GM19035 (cell line): ENCODE results near the gene SIRT3.
A peak's percentile ranks its signal among the peaks of the same experiment; 100 is the strongest.
"Not testable (repeated sequence)": the region's sequence is repeated elsewhere in the genome, so short reads cannot be mapped to it uniquely, and the experiment has no call there.

ENCODE experiments used
- ATAC-seq: cut with Tn5 transposase; IDR thresholded peaks from one replicate; pipeline ENCODE4 v1.9.1; 2021; ENCODE audit not compliant: unreplicated experiment

Gene SIRT3

DNA sequence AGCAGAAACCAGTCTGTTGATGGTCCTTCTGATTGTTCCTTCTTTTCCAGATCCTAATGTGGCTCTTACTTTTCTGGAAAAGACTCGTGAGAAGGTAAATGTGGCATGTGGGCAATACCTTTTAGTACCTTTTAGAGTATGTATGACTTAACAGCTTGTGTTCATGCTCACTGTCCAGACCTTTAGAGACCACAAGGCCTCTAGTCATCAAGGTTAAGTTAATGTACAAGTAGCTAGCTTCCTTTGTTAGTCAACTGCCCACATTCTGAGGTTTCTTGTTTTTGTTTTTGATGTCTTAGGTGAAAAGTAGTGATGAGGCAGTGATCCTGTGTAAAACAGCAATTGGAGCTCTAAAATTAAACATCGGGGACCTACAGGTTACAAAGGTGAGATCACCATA, 8.2 kb upstream of the SIRT3 start:
- ATAC-seq, result no peak

DNA sequence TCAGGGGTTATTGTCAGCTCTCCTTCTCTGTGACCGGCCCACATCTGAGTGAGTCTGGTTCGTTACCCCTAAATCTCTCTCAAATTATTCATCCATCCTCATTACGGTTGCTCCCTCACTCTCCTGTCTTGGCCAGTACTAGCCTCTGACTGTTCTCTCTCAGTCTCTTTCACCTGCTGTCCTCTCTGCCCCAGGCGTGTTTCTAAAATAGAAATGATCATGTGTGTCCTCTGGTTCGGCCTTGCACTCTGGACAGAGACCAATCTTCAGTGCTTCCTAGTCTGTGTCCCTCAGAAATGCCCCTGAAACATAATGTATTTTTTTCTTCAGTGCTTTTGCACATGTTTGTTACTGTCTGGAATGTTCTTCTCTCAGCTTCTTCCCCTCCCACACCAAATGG, 5.5 kb upstream of the SIRT3 start:
- no peak for ATAC-seq

DNA sequence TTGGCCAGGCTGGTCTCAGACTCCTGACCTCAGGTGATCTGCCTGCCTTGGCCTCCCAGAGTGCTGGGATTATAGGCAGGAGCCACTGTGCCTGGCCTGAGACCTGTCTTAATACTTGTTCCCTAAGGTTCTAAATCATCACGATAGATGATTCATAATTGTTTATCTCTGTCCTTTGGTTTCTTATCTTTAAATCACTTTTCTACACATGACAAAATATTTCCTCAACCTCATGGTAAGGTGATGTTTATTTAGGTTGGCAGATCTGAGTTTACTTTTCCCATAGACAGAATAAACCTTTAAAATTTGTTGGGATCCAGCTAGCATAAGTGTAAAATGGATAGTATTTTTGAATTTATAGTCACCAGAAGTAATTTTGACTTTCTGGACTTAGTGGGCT, 4.2 kb upstream of the SIRT3 start:
- ATAC-seq, result no peak

DNA sequence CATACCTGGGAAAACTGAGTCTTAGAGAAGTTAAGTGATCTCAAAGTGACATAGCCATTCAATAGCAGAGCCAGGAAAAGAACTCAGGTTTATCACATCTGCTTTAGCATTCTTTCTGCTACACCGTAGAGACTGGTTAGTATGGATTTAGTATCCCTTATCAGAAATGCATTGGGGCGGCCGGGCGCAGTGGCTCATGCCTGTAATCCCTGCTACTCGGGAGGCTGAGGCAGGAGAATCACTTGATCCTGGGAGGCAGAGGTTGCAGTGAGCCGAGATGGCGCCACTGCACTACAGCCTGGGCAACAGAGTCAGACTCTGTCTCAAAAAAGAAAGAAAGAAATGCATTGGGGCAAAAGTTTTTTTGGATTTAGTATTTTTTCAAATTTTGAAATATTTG, 2.2 kb upstream of the SIRT3 start:
- ATAC-seq, result not testable (repeated sequence)

DNA sequence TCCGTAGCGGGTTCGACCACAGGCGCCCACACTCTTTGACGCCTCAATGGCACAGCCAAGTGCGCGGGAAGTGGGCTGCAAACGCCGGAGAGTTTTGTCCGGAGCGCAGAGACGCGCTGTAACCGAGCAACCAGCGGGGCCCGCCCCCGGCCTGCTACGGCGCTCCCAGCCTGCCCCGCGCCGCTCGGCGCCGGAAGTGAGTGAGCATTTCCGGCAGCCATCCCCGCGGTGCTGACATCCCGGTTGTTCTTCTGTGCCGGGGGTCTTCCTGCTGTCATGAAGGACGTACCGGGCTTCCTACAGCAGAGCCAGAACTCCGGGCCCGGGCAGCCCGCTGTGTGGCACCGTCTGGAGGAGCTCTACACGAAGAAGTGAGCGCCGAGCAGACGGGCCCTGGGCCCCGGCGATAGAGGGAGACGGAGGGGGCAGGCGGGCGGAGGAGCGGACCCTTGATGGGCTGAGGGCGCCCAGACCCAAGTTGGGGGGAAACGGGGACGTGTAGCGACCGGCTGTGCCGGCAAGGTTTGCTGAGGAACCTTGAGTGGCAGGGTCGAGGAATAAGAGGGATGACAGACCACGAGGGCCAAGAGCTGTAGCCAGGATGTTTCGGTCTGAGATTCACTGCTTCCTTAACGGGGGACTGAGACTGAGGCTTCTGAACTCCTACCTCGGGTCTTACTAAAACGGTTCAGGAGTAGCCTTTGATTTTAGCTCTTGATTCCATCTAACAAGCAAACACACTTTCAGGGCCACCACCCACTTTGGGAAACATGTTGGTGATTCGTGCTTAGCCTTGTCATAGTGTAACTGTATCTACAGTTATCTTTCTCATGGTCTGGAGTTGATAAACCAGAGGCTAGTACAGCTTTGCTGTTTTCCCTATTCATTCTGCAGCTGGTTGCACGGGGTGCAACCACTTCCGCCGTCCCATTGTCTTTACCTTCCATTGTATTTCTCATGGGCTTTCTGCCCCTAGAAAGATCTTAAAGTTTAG, 929 bp upstream of the SIRT3 start, which contains the start of gene PSMD13:
Gene PSMD13, plus strand, starts transcription at position 203 of the 994 bp plus-strand sequence. Its CDS starts 74 bp downstream, at position 277.
- ATAC-seq, result peak; percentile 76

DNA sequence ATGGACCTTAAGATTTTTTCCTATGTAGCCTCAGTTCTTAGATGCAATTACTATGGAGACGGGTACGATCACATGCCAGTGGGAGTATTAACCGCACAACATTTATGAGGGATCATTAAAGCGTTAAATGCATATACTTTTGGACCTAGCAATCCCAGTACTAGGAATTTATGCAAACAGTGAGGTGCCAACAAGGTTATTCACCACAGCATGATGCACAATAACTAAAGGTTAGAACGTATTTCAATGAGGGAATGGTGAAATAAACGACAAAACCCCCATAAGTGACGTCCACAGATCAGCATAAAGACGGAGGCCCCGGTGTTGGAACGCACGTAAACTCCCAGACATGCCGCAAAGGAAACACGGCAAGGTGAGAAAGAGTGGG, 539 bp downstream of the SIRT3 start:
- peak; percentile 9 for ATAC-seq

DNA sequence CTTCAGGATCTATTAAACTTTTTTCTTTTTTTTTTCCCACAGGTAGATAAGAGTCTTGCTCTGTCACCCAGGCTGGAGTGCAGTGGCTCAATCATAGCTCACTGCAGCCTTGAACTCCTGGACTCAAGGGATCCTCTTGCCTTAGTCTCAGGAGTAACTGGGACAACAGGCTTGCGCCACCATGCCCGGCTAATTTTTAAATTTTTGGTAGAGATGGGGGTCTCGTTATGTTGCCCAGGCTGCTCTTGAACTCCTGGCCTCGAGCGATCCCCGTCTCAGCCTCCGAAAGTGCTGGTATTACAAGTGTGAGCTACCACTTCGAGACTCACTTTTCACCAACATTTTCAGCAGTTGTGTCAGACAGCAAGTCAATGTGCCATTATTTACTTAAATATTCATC, 962 bp downstream of the SIRT3 start:
- ATAC-seq, result no peak

DNA sequence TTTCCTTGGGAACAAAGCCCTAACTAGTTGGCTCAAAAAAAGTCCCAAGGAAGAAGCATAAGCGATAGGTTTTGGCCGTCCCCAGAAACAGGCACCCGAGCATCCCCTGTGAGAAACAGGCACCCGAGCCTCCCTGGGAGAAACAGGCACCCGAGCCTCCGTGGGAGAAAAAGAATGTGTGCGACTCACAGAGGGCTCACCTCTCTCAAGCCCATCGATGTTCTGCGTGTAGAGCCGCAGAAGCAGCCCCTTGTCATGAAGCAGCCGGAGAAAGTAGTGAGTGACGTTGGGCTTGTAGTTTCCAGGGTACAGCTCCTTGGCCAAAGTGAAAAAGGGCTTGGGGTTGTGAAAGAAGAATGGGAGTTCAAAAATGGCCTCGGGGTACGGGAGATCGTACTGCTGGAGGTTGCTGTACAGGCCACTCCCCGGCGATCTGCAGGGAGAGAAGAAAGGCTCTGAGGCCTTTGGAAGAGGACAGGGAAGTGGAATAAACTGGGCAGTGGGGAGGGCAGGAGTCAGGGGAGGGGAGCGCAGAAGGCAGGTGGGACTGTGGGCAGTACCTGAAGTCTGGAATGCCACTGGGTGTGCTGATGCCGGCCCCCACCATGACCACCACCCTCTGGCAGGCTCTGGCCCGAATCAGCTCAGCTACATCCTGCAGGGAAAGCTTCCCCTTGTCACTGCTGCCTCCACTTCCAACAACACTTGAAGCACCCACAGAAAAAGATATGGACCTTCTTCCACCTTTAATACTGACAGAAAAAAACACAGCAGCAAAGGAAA, 3.2 kb downstream of the SIRT3 start:
- ATAC-seq, result no peak

DNA sequence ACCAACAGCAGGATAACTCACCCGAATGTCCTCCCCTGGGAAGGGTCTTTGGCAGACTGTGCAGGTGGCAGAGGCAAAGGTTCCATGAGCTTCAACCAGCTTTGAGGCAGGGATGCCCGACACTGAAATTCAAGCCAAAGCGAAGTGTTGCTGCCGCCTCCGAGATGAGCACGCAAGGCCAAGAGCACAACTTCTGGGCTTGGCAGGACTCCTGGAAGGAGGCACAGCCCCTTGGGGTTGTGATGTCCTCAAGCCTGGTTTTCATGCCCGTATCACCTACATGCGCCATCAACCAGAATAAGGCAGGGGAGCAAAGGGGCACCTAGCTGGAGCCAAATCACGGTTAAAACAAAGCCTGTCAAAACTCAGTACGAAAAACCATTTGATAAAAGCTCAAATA, 5.7 kb downstream of the SIRT3 start:
- ATAC-seq, result no peak

DNA sequence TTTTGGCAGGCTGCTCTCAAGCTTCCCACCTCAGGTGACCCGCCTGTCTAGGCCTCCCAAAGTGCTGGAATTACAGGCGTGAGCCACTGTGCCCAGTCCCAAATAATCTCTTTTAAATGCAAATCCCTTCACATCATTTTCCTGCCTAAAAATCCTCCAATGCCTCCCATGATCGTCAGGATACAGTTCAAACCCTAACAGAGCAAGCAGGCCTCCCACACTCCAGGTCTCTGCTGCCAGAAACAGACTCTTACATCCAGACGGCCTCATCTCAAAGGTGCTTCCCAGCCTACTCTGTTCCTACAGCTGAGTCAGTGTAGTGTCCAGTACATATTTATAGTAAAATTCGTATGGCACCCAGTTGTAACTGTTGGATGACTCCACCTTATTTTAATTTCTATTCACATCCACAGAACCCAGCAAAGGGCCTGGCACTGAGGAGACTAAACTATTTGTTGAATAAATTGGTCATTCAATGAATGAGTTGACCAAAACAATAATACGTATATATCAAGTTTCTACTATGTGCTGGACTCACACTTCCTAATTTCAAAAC, 8.2 kb downstream of the SIRT3 start:
- ATAC-seq, result no peak

DNA sequence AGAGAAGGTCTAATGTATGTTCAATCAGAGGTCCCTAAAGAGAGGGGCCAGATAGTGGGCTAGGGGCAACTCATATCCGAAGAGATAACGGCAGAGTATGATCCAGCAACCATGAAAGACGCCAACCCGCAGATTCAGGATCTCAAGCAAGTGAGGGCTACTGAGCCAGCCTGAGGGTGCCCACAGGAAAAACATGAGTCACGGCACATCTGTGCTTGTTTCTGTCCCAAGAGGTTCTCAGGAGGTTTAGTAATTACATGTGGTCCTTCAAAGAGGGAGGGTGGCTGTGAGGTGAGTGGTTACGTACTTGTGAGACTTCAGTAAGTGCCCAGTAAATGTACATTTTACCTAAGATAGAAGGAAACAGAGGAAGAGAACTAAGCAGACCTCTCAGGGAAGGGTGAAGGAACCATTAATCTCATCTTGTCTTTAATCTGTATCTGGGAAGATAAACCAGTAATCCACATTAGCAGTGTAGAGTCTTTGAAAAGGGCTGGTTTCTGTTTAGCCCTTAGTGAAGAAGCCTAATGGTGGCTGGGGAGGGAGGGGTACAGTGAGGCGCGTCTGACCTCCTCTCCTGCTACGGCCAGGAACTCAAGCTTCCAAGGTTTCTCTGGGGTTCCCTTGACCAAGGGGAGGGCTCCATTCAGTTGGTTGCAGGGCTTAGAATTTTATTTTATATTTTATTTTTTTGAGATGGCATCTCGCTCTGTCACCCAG, 10.2 kb downstream of the SIRT3 start:
- ATAC-seq, result no peak

DNA sequence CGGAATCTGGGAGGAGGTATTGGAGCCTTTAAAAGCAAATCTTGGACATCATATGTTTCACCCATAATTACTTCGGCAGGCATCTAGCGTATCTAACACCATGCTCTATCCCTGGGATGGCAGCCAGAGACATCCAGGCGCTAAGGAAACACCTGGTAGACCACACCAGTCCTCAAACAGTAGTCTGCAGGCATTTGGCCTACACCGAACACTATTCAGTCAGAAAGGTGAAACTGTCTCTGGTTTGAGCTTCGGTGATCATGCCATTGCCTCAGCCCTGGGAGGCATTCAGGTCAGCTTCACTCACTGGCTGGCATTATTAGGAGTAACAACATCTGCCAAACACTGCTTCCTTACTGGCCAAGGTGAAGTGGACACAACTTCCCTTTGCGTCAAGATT, 11.7 kb downstream of the SIRT3 start:
- ATAC-seq, result no peak

DNA sequence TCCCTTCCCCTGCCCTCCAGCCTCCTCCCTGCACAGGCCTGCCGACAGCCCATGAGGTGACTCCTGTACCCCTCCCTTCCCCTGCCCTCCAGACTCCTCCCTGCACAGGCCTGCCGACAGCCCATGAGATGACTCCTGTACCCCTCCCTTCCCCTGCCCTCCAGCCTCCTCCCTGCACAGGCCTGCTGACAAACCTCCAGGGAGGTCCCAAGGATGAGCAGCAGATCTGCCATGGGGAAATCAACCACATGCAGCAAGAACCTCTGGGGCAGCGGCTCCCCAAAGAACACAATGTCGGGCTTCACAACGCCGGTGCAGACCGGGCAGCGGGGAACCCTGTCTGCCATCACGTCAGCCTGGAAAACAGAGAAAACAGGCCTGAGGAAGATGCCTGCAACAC, 12.3 kb downstream of the SIRT3 start:
- ATAC-seq, result no peak

DNA sequence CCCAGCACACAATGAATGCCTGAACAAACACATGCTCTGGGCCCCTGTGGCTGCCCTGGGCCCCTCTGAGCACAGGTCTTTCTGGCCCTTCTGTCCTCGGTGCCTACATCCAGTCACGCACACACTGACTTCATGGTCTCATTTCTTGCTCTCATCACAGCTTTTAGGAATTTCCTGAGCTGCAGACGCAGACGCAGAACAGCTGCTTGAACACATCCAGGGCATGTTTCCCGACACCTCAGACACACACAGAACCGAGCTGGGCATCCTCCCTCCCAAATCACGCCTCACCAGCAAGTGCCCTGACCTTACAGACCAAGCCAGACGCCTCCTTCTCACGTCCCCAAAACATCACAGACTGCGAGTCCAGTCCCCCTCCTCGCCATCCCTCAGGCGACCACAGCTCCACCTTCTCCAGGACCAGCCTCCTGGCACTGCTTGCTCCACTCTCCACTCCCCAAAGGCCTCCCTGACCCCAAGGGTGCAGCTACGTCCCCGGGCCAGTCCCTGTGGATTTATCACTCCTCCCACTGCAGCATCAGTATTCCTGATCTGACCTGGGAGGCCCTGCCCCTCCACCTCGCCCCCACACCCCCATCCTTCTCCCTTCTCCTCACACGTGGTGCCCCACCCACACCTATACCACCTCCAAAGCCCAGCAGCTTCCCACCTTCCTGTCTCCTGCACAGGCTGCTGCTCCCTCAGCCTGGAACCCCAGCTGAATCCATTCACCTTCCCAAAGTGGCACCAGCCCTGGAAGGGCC, 12.9 kb downstream of the SIRT3 start:
- no peak for ATAC-seq

DNA sequence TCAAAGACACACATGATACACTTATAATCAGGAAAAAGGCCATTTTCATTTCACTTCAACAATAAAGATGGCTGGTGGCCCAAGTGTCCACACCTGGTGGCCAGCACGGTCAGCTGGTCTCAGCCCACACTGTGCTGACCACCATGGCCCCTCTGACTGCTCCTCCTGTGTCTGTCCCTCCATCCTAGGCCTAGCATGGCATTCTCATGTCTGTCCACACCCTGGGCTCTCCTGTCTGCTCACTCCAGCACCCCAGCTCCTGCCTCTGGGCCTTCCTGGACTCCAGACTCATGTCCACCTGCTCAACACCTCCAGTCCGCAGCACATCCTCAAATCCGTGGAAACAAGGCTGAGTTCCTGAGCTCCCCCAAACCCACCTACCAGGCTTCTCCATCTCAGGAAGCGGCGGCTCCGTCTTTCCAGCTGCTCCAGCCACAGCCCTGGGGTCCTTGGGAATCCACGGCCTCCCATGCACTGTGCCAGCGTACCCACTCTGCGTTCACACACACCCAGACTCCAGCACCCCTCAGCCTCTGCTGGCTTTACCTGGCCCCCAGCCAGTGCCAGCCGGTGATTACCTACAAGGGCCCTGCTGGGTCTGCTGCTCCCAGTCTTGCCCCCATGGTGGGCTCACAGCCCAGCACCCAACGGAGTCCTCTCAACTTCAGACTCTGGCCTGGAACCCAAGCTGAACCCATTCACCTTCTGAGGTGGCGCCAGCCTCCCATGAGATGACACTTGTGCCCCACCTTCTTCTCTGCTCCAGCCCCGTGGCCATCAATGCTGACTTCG, 13.9 kb downstream of the SIRT3 start:
- no peak for ATAC-seq

DNA sequence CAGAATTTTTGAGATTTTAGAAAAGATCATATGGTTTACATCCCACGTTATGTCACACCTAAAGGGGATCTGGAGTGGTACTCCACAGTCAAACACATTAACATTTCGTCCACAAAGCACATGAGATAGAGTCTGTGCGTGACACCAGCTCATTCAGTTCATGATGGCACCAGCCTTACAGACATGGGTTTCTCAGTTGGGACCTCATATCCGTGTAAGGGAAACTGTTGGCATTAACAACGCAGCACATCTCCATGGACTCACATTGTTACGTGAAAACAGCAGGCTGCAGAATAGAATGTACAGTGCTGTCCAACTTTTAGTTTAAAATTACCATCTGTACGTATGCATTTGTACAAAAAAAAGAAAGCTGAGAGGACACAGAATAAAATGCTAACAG, 14.6 kb downstream of the SIRT3 start:
- ATAC-seq, result no peak

DNA sequence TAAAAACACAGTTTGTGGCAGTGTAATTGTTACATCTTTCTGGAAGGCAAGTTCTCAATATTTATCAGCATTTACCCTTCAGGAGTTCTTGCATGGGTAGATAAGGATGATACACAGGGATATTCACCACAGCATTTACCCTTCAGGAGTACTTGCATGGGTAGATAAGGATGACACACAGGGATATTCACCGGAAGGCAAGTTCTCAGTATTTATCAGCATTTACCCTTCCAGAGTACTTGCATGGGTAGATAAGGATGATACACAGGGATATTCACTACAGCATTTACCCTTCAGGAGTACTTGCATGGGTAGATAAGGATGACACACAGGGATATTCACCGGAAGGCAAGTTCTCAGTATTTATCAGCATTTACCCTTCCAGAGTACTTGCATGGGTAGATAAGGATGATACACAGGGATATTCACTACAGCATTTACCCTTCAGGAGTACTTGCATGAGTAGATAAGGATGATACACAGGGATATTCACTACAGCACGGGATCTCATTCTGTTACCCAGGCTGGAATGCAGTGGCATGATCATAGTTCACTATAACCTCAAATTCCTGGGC, 15.4 kb downstream of the SIRT3 start:
- not testable (repeated sequence) for ATAC-seq

DNA sequence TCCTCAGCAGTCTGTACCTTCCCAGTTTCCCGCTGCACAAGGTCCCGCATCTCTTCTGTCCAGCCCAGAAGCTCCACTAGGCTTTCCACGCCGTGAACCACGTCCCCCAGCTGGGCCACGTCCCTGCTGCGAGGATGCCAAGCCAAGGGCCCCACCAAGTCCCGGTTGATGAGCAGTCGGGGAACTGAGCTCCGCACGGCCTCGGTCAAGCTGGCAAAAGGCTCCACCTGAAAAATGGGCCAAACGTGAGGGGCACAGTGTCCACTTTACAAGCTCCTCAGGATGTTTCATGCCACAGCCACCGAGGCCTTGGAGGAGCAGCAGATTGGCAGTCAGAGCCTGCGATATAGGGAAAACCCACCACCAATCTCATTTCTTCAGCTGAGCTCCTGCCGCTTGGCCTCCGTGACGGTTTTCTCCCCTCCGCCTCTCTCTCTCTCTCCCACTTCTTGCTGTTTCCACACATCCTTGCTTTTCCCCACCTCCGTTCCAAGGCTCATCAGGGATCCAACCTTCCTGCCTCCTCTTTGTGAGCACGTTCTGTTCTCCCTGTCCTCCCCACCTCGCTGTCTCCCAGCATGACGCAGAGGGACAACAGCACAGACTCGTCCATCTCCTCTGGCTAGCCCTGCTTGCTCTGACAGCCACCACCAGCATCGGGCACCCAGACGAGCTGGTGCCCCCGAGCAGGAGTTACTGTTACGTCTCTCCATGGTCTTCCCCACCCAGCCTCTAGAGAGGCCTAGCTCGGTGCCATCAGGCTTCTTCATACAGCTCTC, 17.1 kb downstream of the SIRT3 start:
- ATAC-seq, result no peak
